HepG2 (cell line): ENCODE results near the gene PRKCE. TPM values are rescaled to one million over a fixed set of nuclear protein-coding genes. Genes with fewer than 3 reads are reported as not detected.
A peak's percentile ranks its signal among the peaks of the same experiment; 100 is the strongest.

Source experiments
- CBX5 ChIP-seq: sonication (generic); formaldehyde crosslinking; IDR thresholded peaks from 2 replicates; pipeline ENCODE4 v1.4.0; 2020; ENCODE audit warnings: missing genetic modification reagents, borderline replicate concordance
- GATAD2A ChIP-seq: IDR thresholded peaks from 2 replicates; pipeline ENCODE4 v1.6.1; 2016
- PAF1 ChIP-seq: IDR thresholded peaks from 2 replicates; pipeline ENCODE4 v1.6.1; 2016; ENCODE audit warnings: missing genetic modification reagents, missing compliant biosample characterization
- POLR2A ChIP-seq, 2 experiments: IDR thresholded peaks; 2 replicates each; pipeline ENCODE4 v1.6.1; 2011; ENCODE audit warnings: low read depth in 2 of 2, low read length in 2 of 2, mild to moderate bottlenecking in 1 of 2, moderate library complexity in 1 of 2; ENCODE audit not compliant: insufficient read depth in 1 of 2
- RAD51 ChIP-seq: fragments of 450-650 bp; IDR thresholded peaks from 2 replicates; pipeline ENCODE4 v1.6.1; 2016; ENCODE audit warnings: borderline replicate concordance
- TBP ChIP-seq: sonication (generic); formaldehyde crosslinking; IDR thresholded peaks from 2 replicates; pipeline ENCODE4 v1.5.0; 2020; ENCODE audit warnings: missing genetic modification reagents
- ZFP36L2 ChIP-seq: sonication (generic); formaldehyde crosslinking; IDR thresholded peaks from 2 replicates; pipeline ENCODE4 v1.4.0; 2020; ENCODE audit warnings: missing genetic modification reagents
- ZNF567 ChIP-seq: sonication (generic); formaldehyde crosslinking; IDR thresholded peaks from 2 replicates; pipeline ENCODE4 v1.8.1; 2023; ENCODE audit warnings: mild to moderate bottlenecking, missing genetic modification reagents, borderline replicate concordance
- polyA plus RNA-seq, 8 experiments: library from polyadenylated mRNA; depleted of rRNA in 3 of 8; stranded (reverse) in 7 of 8; unstranded in 1 of 8; fragments of >200 nt; fragmentation: Illumina TruSeq in 4 of 8; extraction: Trizol in 4 of 8; gene quantifications; 2 replicates each; pipeline versions ENCODE4 v1.2.1 to v1.2.3, GENCODE V29; 2011 to 2016; ENCODE audit warnings: low read depth in 4 of 8, missing spikeins in 1 of 8, mixed read lengths in 1 of 8; ENCODE audit not compliant: insufficient read depth in 1 of 8
- total RNA-seq, 5 experiments: library from RNA; depleted of rRNA; stranded (reverse); fragments of >200 nt; fragmentation: Illumina TruSeq; extraction: Trizol; gene quantifications; 2 replicates each; pipeline ENCODE4 v1.2.3, GENCODE V29; 2016; ENCODE audit warnings: low read depth in 1 of 5
- TF ChIP-seq, protein P1 (sequence below): sonication (generic); formaldehyde crosslinking; IDR thresholded peaks from 2 replicates; pipeline ENCODE4 v1.9.0; 2021; ENCODE audit warnings: mild to moderate bottlenecking, missing genetic modification reagents
- TF ChIP-seq, protein P2 (sequence below): IDR thresholded peaks from 2 replicates; pipeline ENCODE4 v1.6.1; 2016; ENCODE audit warnings: missing compliant biosample characterization, missing genetic modification reagents, borderline replicate concordance
- TF ChIP-seq, protein P3 (sequence below): sonication (generic); formaldehyde crosslinking; IDR thresholded peaks from 2 replicates; pipeline ENCODE4 v1.8.0; 2022; ENCODE audit warnings: missing genetic modification reagents, low read depth, mild to moderate bottlenecking, borderline replicate concordance
- TF ChIP-seq, protein P4 (sequence below): sonication (generic); formaldehyde crosslinking; IDR thresholded peaks from 2 replicates; pipeline ENCODE4 v1.4.0; 2020; ENCODE audit warnings: mild to moderate bottlenecking, low read depth, missing genetic modification reagents
- TF ChIP-seq, protein P5 (sequence below): sonication (generic); formaldehyde crosslinking; IDR thresholded peaks from 2 replicates; pipeline ENCODE4 v1.5.0; 2020; ENCODE audit warnings: missing genetic modification reagents
- TF ChIP-seq, protein P6 (sequence below): sonication (generic); formaldehyde crosslinking; IDR thresholded peaks from 2 replicates; pipeline ENCODE4 v1.5.1; 2020; ENCODE audit warnings: mild to moderate bottlenecking, missing genetic modification reagents, moderate library complexity

Gene PRKCE
- total and polyA plus RNA-seq, 2 of the 13 experiments (the other 11 are each of a cell fraction or from before 2014, with no cell fraction given) = 1.0 to 3.9 TPM

DNA sequence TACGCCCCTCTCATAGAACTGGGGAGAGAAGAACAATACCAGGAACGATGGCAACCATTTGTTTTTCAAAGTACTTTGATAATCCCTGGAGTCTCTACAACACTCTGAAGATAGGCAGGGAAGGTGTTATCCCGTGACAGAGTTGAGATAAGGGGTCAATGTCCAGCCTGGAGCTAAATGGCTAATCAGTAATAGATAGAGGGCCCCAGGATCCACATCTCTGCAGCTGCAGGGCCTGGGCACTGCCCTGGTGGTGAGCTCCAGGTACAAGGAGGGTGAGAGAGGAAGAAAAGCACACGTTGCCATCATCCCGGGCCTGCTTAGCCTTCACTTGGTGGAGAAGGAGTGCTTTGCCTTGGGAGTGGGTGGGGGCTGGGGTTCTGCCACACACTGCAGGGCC is 260.6 kb downstream of the PRKCE start (continued):
- TF ChIP-seq, protein P1, sequence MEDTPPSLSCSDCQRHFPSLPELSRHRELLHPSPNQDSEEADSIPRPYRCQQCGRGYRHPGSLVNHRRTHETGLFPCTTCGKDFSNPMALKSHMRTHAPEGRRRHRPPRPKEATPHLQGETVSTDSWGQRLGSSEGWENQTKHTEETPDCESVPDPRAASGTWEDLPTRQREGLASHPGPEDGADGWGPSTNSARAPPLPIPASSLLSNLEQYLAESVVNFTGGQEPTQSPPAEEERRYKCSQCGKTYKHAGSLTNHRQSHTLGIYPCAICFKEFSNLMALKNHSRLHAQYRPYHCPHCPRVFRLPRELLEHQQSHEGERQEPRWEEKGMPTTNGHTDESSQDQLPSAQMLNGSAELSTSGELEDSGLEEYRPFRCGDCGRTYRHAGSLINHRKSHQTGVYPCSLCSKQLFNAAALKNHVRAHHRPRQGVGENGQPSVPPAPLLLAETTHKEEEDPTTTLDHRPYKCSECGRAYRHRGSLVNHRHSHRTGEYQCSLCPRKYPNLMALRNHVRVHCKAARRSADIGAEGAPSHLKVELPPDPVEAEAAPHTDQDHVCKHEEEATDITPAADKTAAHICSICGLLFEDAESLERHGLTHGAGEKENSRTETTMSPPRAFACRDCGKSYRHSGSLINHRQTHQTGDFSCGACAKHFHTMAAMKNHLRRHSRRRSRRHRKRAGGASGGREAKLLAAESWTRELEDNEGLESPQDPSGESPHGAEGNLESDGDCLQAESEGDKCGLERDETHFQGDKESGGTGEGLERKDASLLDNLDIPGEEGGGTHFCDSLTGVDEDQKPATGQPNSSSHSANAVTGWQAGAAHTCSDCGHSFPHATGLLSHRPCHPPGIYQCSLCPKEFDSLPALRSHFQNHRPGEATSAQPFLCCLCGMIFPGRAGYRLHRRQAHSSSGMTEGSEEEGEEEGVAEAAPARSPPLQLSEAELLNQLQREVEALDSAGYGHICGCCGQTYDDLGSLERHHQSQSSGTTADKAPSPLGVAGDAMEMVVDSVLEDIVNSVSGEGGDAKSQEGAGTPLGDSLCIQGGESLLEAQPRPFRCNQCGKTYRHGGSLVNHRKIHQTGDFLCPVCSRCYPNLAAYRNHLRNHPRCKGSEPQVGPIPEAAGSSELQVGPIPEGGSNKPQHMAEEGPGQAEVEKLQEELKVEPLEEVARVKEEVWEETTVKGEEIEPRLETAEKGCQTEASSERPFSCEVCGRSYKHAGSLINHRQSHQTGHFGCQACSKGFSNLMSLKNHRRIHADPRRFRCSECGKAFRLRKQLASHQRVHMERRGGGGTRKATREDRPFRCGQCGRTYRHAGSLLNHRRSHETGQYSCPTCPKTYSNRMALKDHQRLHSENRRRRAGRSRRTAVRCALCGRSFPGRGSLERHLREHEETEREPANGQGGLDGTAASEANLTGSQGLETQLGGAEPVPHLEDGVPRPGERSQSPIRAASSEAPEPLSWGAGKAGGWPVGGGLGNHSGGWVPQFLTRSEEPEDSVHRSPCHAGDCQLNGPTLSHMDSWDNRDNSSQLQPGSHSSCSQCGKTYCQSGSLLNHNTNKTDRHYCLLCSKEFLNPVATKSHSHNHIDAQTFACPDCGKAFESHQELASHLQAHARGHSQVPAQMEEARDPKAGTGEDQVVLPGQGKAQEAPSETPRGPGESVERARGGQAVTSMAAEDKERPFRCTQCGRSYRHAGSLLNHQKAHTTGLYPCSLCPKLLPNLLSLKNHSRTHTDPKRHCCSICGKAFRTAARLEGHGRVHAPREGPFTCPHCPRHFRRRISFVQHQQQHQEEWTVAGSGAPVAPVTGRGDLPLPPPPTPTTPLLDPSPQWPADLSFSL (CRISPR knock-in tag) = no peak
- no peak for TF ChIP-seq PAF1
- TF ChIP-seq, protein P2, sequence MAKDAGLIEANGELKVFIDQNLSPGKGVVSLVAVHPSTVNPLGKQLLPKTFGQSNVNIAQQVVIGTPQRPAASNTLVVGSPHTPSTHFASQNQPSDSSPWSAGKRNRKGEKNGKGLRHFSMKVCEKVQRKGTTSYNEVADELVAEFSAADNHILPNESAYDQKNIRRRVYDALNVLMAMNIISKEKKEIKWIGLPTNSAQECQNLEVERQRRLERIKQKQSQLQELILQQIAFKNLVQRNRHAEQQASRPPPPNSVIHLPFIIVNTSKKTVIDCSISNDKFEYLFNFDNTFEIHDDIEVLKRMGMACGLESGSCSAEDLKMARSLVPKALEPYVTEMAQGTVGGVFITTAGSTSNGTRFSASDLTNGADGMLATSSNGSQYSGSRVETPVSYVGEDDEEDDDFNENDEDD (CRISPR knock-in tag) = no peak
- TF ChIP-seq, protein P3, sequence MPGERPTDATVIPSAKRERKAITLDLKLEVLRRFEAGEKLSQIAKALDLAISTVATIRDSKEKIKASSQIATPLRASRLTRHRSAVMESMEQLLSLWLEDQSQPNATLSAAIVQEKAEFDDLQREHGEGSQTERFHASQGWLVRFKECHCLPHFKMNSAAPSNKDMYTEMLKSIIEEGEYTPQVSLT (CRISPR knock-in tag) = no peak
- TF ChIP-seq ZNF567 = no peak
- no peak for TF ChIP-seq ZFP36L2 (CRISPR knock-in tag)
- TF ChIP-seq, protein P4, sequence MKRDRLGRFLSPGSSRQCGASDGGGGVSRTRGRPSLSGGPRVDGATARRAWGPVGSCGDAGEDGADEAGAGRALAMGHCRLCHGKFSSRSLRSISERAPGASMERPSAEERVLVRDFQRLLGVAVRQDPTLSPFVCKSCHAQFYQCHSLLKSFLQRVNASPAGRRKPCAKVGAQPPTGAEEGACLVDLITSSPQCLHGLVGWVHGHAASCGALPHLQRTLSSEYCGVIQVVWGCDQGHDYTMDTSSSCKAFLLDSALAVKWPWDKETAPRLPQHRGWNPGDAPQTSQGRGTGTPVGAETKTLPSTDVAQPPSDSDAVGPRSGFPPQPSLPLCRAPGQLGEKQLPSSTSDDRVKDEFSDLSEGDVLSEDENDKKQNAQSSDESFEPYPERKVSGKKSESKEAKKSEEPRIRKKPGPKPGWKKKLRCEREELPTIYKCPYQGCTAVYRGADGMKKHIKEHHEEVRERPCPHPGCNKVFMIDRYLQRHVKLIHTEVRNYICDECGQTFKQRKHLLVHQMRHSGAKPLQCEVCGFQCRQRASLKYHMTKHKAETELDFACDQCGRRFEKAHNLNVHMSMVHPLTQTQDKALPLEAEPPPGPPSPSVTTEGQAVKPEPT (CRISPR knock-in tag) = no peak
- no peak for TF ChIP-seq TBP (CRISPR knock-in tag)
- TF ChIP-seq RAD51 = no peak
- TF ChIP-seq, protein P5, sequence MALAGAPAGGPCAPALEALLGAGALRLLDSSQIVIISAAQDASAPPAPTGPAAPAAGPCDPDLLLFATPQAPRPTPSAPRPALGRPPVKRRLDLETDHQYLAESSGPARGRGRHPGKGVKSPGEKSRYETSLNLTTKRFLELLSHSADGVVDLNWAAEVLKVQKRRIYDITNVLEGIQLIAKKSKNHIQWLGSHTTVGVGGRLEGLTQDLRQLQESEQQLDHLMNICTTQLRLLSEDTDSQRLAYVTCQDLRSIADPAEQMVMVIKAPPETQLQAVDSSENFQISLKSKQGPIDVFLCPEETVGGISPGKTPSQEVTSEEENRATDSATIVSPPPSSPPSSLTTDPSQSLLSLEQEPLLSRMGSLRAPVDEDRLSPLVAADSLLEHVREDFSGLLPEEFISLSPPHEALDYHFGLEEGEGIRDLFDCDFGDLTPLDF = no peak
- TF ChIP-seq POLR2A (IDR thresholded peaks at IDR 0.05; ENCODE audit: insufficient read depth in 1 of 2, low read depth in 2 of 2, low read length in 2 of 2) = peak in 1 of 2 experiments; percentile 47; a peak in 2 of 4 replicates
- peak; percentile 54; the same call in 1 of the 2 replicates for TF ChIP-seq GATAD2A
- TF ChIP-seq, protein P6, sequence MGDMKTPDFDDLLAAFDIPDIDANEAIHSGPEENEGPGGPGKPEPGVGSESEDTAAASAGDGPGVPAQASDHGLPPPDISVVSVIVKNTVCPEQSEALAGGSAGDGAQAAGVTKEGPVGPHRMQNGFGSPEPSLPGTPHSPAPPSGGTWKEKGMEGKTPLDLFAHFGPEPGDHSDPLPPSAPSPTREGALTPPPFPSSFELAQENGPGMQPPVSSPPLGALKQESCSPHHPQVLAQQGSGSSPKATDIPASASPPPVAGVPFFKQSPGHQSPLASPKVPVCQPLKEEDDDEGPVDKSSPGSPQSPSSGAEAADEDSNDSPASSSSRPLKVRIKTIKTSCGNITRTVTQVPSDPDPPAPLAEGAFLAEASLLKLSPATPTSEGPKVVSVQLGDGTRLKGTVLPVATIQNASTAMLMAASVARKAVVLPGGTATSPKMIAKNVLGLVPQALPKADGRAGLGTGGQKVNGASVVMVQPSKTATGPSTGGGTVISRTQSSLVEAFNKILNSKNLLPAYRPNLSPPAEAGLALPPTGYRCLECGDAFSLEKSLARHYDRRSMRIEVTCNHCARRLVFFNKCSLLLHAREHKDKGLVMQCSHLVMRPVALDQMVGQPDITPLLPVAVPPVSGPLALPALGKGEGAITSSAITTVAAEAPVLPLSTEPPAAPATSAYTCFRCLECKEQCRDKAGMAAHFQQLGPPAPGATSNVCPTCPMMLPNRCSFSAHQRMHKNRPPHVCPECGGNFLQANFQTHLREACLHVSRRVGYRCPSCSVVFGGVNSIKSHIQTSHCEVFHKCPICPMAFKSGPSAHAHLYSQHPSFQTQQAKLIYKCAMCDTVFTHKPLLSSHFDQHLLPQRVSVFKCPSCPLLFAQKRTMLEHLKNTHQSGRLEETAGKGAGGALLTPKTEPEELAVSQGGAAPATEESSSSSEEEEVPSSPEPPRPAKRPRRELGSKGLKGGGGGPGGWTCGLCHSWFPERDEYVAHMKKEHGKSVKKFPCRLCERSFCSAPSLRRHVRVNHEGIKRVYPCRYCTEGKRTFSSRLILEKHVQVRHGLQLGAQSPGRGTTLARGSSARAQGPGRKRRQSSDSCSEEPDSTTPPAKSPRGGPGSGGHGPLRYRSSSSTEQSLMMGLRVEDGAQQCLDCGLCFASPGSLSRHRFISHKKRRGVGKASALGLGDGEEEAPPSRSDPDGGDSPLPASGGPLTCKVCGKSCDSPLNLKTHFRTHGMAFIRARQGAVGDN (CRISPR knock-in tag) = peak; percentile 26; the same call in 1 of the 2 replicates
- no peak for TF ChIP-seq CBX5
